Activated T-helper 1 cell treated with anti-CD3 and anti-CD28 coated beads, Interleukin-12 subunit alpha, Interleukin-12 subunit beta, Interleukin-2, Interleukin-4 antibody, amounts not matched to agents 30 ng/mL and 10 ng/mL and 1 ng/mL, durations not matched to agents 14 hours and 24 hours and 36 hours (primary cell): Measurements from ENCODE around the gene LSM3. TPM values are rescaled to one million over a fixed set of nuclear protein-coding genes. Genes with fewer than 3 reads are reported as not detected.

ENCODE experiments used
- DNase-seq: peaks from one replicate; pipeline ENCODE4 v3.0.0; 2021; ENCODE audit warnings: low spot score
- H3K27ac Mint-ChIP-seq: one replicate; pipeline ENCODE4 v1.8.0; 2021; ENCODE audit warnings: mild to moderate bottlenecking, mixed read lengths
- H3K27me3 Mint-ChIP-seq: one replicate; pipeline ENCODE4 v1.8.0; 2022; ENCODE audit warnings: mild to moderate bottlenecking, moderate library complexity, mixed read lengths; ENCODE audit not compliant: insufficient read depth
- H3K36me3 Mint-ChIP-seq: one replicate; pipeline ENCODE4 v1.8.0; 2021; ENCODE audit warnings: low read depth, mixed read lengths
- H3K4me1 Mint-ChIP-seq: one replicate; pipeline ENCODE4 v1.8.0; 2021; ENCODE audit warnings: low read depth, mixed read lengths
- H3K4me3 Mint-ChIP-seq: one replicate; pipeline ENCODE4 v1.8.0; 2021; ENCODE audit warnings: mild to moderate bottlenecking, moderate library complexity, mixed read lengths
- H3K9me3 Mint-ChIP-seq: one replicate; pipeline ENCODE4 v1.8.0; 2021; ENCODE audit warnings: mixed read lengths
- intact Hi-C: fragments of 100-400 bp; cut with micrococcal nuclease; formaldehyde crosslinking; loops from one replicate; pipeline ENCODE4 v1.15.1; 2024
- total RNA-seq: library from RNA; stranded (reverse); gene quantifications from 2 replicates; pipeline ENCODE4 v1.2.3, GENCODE V29; 2022

LSM3 gene
- 15.6 and 15.8 TPM in 2 replicates for total RNA-seq

- Mint-ChIP-seq H3K27ac (peak within 1 kb of the TSS; percentile 99), H3K36me3 (peaks cover 20% of the 10 kb centered on the region), H3K4me1 (peaks cover 64% of the 10 kb centered on the region), H3K9me3 (no peaks in the 10 kb centered on the region), H3K27me3 (no peaks in the 10 kb centered on the region), H3K4me3 (peak within 1 kb of the TSS; percentile 94)
- DNase-seq, result peak; percentile 98
- intact Hi-C loops, result loop anchor here (1.0 to 10.0 kb wide), 16 partner anchors 34 to 1621 kb away; partner anchors contain the start of genes BTD, CAPN7, CCDC174 and CHCHD4
These were observed at the start of gene LSM3, which contains the start of gene XPC for GRCh38 chr3:14178247-14179113. TSS of gene LSM3 (plus strand) at chr3:14178817. CDS start at chr3:14178861, 44 bp downstream. TSS of gene XPC (minus strand) at chr3:14178601. CDS start at chr3:14178568, 33 bp downstream.

- no peak for DNase-seq
- Mint-ChIP-seq H3K9me3 (no peaks in the 10 kb centered on the region), H3K4me1 (peaks cover 30% of the 10 kb centered on the region), H3K27ac (no peak overlapping the region), H3K27me3 (no peaks in the 10 kb centered on the region), H3K4me3 (no peak overlapping the region), H3K36me3 (peaks cover 56% of the 10 kb centered on the region)
- intact Hi-C loops, result loop anchor here (10.0 kb wide), 2 partner anchors 714 to 1464 kb away; partner anchors contain the start of gene RAF1
These were observed 49.3 kb upstream of the LSM3 start for GRCh38 chr3:14129296-14129695.

GRCh38 chr3:14130230-14130629 lies 48.4 kb upstream of the LSM3 start:
- Mint-ChIP-seq H3K4me3 (no peak overlapping the region), H3K4me1 (peaks cover 30% of the 10 kb centered on the region), H3K27ac (no peak overlapping the region), H3K9me3 (no peaks in the 10 kb centered on the region), H3K36me3 (peaks cover 58% of the 10 kb centered on the region), H3K27me3 (no peaks in the 10 kb centered on the region)
- intact Hi-C loops, result no loop called here
- DNase-seq, result no peak

GRCh38 chr3:14130707-14131106 lies 47.9 kb upstream of the LSM3 start:
- H3K27ac Mint-ChIP-seq, result no peak overlapping the region
- peaks cover 29% of the 10 kb centered on the region for H3K4me1 Mint-ChIP-seq
- H3K36me3 Mint-ChIP-seq, result peaks cover 62% of the 10 kb centered on the region
- H3K27me3 Mint-ChIP-seq, result no peaks in the 10 kb centered on the region
- H3K4me3 Mint-ChIP-seq, result no peak overlapping the region
- intact Hi-C loops, result no loop called here
- no peaks in the 10 kb centered on the region for H3K9me3 Mint-ChIP-seq
- DNase-seq, result no peak

GRCh38 chr3:14131134-14131533 lies 47.5 kb upstream of the LSM3 start:
- Mint-ChIP-seq H3K4me1 (peaks cover 24% of the 10 kb centered on the region), H3K27ac (no peak overlapping the region), H3K27me3 (no peaks in the 10 kb centered on the region), H3K4me3 (no peak overlapping the region), H3K9me3 (no peaks in the 10 kb centered on the region), H3K36me3 (peaks cover 66% of the 10 kb centered on the region)
- no peak for DNase-seq
- intact Hi-C loops, result no loop called here

- no peak overlapping the region for H3K27ac Mint-ChIP-seq
- no peak overlapping the region for H3K4me3 Mint-ChIP-seq
- no peaks in the 10 kb centered on the region for H3K9me3 Mint-ChIP-seq
- H3K4me1 Mint-ChIP-seq, result peaks cover 15% of the 10 kb centered on the region
- intact Hi-C loops, result no loop called here
- no peaks in the 10 kb centered on the region for H3K27me3 Mint-ChIP-seq
- no peak for DNase-seq
- H3K36me3 Mint-ChIP-seq, result peaks cover 70% of the 10 kb centered on the region
These were observed 46.5 kb upstream of the LSM3 start for GRCh38 chr3:14132120-14132519.

GRCh38 chr3:14132689-14133088 lies 45.9 kb upstream of the LSM3 start:
- no peak for DNase-seq
- H3K4me3 Mint-ChIP-seq, result no peak overlapping the region
- H3K9me3 Mint-ChIP-seq, result no peaks in the 10 kb centered on the region
- no peak overlapping the region for H3K27ac Mint-ChIP-seq
- H3K36me3 Mint-ChIP-seq, result peaks cover 67% of the 10 kb centered on the region
- H3K4me1 Mint-ChIP-seq, result peaks cover 9% of the 10 kb centered on the region
- H3K27me3 Mint-ChIP-seq, result no peaks in the 10 kb centered on the region
- intact Hi-C loops, result no loop called here

GRCh38 chr3:14133188-14133800 lies 45.3 kb upstream of the LSM3 start:
- Mint-ChIP-seq H3K27me3 (no peaks in the 10 kb centered on the region), H3K36me3 (peaks cover 67% of the 10 kb centered on the region), H3K4me3 (no peak overlapping the region), H3K27ac (no peak overlapping the region), H3K4me1 (peaks cover 3% of the 10 kb centered on the region), H3K9me3 (no peaks in the 10 kb centered on the region)
- no peak for DNase-seq
- intact Hi-C loops, result no loop called here

GRCh38 chr3:14133876-14134275 lies 44.7 kb upstream of the LSM3 start:
- H3K27me3 Mint-ChIP-seq, result no peaks in the 10 kb centered on the region
- intact Hi-C loops, result no loop called here
- H3K36me3 Mint-ChIP-seq, result peaks cover 65% of the 10 kb centered on the region
- H3K4me1 Mint-ChIP-seq, result no peaks in the 10 kb centered on the region
- no peak overlapping the region for H3K27ac Mint-ChIP-seq
- no peak for DNase-seq
- no peaks in the 10 kb centered on the region for H3K9me3 Mint-ChIP-seq
- no peak overlapping the region for H3K4me3 Mint-ChIP-seq

GRCh38 chr3:14134291-14134690 lies 44.3 kb upstream of the LSM3 start:
- no peak overlapping the region for H3K27ac Mint-ChIP-seq
- H3K9me3 Mint-ChIP-seq, result no peaks in the 10 kb centered on the region
- H3K27me3 Mint-ChIP-seq, result no peaks in the 10 kb centered on the region
- H3K36me3 Mint-ChIP-seq, result peaks cover 63% of the 10 kb centered on the region
- no peaks in the 10 kb centered on the region for H3K4me1 Mint-ChIP-seq
- no peak for DNase-seq
- intact Hi-C loops, result no loop called here
- H3K4me3 Mint-ChIP-seq, result no peak overlapping the region

GRCh38 chr3:14135581-14135980 lies 43.0 kb upstream of the LSM3 start:
- H3K4me1 Mint-ChIP-seq, result peaks cover 3% of the 10 kb centered on the region
- no peak overlapping the region for H3K27ac Mint-ChIP-seq
- H3K36me3 Mint-ChIP-seq, result peaks cover 59% of the 10 kb centered on the region
- no peak overlapping the region for H3K4me3 Mint-ChIP-seq
- no peaks in the 10 kb centered on the region for H3K9me3 Mint-ChIP-seq
- DNase-seq, result no peak
- intact Hi-C loops, result no loop called here
- no peaks in the 10 kb centered on the region for H3K27me3 Mint-ChIP-seq

GRCh38 chr3:14137004-14137403 lies 41.6 kb upstream of the LSM3 start:
- no peak overlapping the region for H3K27ac Mint-ChIP-seq
- no peak overlapping the region for H3K4me3 Mint-ChIP-seq
- no peaks in the 10 kb centered on the region for H3K9me3 Mint-ChIP-seq
- peaks cover 17% of the 10 kb centered on the region for H3K4me1 Mint-ChIP-seq
- H3K36me3 Mint-ChIP-seq, result peaks cover 57% of the 10 kb centered on the region
- DNase-seq, result no peak
- intact Hi-C loops, result no loop called here
- no peaks in the 10 kb centered on the region for H3K27me3 Mint-ChIP-seq

GRCh38 chr3:14137445-14137844 lies 41.2 kb upstream of the LSM3 start:
- Mint-ChIP-seq H3K27ac (no peak overlapping the region), H3K9me3 (no peaks in the 10 kb centered on the region), H3K4me1 (peaks cover 22% of the 10 kb centered on the region), H3K36me3 (peaks cover 56% of the 10 kb centered on the region), H3K4me3 (no peak overlapping the region), H3K27me3 (no peaks in the 10 kb centered on the region)
- DNase-seq, result no peak
- intact Hi-C loops, result no loop called here
